WTC11 (cell line): ENCODE data around the gene LAMC3.

ENCODE experiments used
- CREB1 ChIP-seq: sonication (generic); formaldehyde crosslinking; IDR thresholded peaks from 2 replicates; pipeline ENCODE4 v1.8.0; 2023; ENCODE audit warnings: mild to moderate bottlenecking, missing genetic modification reagents
- CTCF ChIP-seq: fragments of 200-600 bp; IDR thresholded peaks from 2 replicates; pipeline ENCODE4 v1.8.0; 2022; ENCODE audit warnings: antibody characterized with exemption
- ESRRA ChIP-seq: sonication (generic); formaldehyde crosslinking; IDR thresholded peaks from 2 replicates; pipeline ENCODE4 v1.8.1; 2022; ENCODE audit warnings: mild to moderate bottlenecking, missing genetic modification reagents, borderline replicate concordance

GRCh38 chr9:131013771-131014676 is 5.0 kb downstream of the LAMC3 start:
- TF ChIP-seq CREB1 (CRISPR knock-in tag) (no peak), ESRRA (CRISPR knock-in tag) (no peak), CTCF (no peak)
